ENCODE data around the gene AIF1.

Gene AIF1

GRCh38 chr6:31614684-31615578 is at the start of gene AIF1:
AIF1 (plus strand) TSS chr6:31615234; CDS start chr6:31615330, 96 bp downstream.
- Mint-ChIP-seq H3K4me3 (peak within 1 kb of the TSS; percentile 13), H3K4me1 (peaks cover 30% of the 10 kb centered on the region), H3K27ac (peak within 1 kb of the TSS; percentile 77), H3K27me3 (no peaks in the 10 kb centered on the region), H3K36me3 (no peaks in the 10 kb centered on the region), H3K9me3 (no peaks in the 10 kb centered on the region)
- peak; percentile 64 for ATAC-seq

DNA sequence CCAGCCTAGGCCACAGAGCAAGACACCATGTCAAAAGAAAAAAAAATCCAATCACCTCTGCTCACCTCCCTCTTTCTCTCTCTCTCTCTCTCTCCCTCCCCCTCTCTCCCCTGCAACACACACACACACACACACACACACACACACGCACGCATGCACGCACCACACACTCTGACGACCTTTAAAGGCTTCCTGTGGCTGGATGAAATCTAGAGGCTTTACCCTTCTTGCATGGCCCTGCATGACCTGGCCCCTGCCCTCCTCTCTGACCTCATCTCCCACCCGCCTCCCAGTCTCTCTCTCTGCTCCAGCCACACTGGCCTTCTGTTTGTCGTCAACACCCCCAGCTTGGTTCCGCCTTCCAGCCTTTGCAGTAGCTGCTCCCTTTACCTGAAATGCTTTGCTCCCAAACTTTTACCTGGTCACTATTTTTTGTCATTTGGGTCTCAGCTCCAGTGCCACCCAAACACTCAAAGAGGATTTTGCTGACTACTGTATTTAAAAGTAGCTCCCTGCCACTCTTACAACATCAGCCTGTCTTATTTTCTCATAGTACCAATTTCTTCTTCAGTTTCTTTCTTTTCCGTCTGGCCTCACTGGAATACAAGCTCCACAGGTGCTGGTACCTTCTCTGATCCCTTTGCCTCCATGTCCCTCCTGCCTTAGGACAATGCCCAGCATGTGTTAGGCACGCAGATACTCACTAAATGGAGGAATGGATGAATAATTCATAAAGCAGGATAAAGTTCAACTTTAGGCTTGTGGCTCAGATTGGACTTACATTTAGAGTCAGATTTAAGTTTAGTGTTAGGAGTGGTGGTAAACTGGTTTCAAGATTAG is 47.3 kb upstream of the AIF1 start:
- peaks cover 81% of the 10 kb centered on the region for H3K4me1 Mint-ChIP-seq
- ATAC-seq = peak; percentile 29
- H3K9me3 Mint-ChIP-seq = no peaks in the 10 kb centered on the region
- peak overlapping the region; percentile 78 for H3K27ac Mint-ChIP-seq
- H3K36me3 Mint-ChIP-seq = peaks cover 27% of the 10 kb centered on the region
- H3K4me3 Mint-ChIP-seq = peak overlapping the region; percentile 72
- no peaks in the 10 kb centered on the region for H3K27me3 Mint-ChIP-seq

DNA sequence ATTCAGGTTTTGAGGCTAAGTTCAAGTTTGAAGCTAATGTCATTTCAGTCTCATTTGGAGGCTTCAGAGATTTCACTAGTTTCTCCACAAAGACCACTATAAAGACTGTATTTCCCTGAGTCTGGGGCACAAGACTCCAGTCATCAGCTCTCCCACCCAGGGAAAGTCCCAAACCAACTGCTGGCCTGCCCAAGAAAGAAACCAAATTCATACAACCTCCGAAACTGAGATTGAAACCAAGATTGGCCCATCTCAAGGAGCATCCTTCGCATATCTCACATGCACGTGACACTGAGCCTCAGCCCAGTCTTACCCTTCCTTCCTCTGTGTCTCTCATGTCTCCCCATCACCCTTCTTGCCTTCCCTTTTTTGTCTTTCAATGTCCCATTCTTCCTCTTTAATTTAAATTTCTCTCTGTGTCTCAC is 46.5 kb upstream of the AIF1 start:
- Mint-ChIP-seq H3K4me3 (peak overlapping the region; percentile 72), H3K27ac (peak overlapping the region; percentile 78), H3K9me3 (no peaks in the 10 kb centered on the region), H3K4me1 (peaks cover 81% of the 10 kb centered on the region), H3K36me3 (peaks cover 25% of the 10 kb centered on the region), H3K27me3 (no peaks in the 10 kb centered on the region)
- ATAC-seq = peak; percentile 88

DNA sequence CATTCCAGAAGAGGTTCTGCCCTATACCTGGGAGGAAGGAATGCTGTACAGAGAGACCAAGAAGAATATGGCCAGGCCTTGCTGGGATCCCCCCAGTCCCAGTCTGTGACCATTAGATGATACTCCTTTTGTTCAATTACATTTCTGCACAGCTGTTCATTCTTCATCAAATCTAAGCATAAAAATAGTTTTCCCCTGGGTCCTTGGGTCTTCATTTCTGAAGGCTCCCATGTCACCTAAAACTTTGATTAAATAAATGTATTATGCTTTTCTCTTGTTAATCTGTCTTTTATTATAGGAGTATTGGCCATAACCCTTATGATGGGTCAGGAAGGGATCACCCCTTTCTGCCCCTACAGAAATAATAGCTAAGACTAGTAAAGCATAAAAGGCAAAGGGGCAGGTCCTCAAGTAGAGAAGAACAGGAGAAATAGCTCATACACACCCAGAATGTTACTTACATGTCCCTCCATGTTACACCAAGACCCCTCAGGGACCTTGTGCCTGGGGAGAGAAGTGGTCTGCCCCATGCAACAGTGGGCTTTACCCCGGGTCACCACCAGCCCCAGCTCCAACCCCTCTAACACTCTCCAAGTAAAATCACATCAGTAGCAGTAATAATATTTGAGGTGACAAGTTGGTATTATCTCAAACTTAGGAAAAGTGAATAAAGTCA is 45.0 kb upstream of the AIF1 start:
- Mint-ChIP-seq H3K36me3 (peaks cover 14% of the 10 kb centered on the region), H3K27ac (peak overlapping the region; percentile 78), H3K4me3 (peak overlapping the region; percentile 11), H3K9me3 (no peaks in the 10 kb centered on the region), H3K4me1 (peaks cover 84% of the 10 kb centered on the region), H3K27me3 (no peaks in the 10 kb centered on the region)
- ATAC-seq = no peak

- Mint-ChIP-seq H3K4me3 (peak within 1 kb of the TSS; percentile 90), H3K9me3 (no peaks in the 10 kb centered on the region), H3K27ac (peak within 1 kb of the TSS; percentile 92), H3K36me3 (peaks cover 24% of the 10 kb centered on the region), H3K27me3 (no peaks in the 10 kb centered on the region), H3K4me1 (peaks cover 95% of the 10 kb centered on the region)
- peak; percentile 66 for ATAC-seq
Observed at GRCh38 chr6:31572041-31572911, 42.8 kb upstream of the AIF1 start, which contains the start of gene LTA. LTA (plus strand) TSS chr6:31572289; CDS start chr6:31572743, 454 bp downstream.

DNA sequence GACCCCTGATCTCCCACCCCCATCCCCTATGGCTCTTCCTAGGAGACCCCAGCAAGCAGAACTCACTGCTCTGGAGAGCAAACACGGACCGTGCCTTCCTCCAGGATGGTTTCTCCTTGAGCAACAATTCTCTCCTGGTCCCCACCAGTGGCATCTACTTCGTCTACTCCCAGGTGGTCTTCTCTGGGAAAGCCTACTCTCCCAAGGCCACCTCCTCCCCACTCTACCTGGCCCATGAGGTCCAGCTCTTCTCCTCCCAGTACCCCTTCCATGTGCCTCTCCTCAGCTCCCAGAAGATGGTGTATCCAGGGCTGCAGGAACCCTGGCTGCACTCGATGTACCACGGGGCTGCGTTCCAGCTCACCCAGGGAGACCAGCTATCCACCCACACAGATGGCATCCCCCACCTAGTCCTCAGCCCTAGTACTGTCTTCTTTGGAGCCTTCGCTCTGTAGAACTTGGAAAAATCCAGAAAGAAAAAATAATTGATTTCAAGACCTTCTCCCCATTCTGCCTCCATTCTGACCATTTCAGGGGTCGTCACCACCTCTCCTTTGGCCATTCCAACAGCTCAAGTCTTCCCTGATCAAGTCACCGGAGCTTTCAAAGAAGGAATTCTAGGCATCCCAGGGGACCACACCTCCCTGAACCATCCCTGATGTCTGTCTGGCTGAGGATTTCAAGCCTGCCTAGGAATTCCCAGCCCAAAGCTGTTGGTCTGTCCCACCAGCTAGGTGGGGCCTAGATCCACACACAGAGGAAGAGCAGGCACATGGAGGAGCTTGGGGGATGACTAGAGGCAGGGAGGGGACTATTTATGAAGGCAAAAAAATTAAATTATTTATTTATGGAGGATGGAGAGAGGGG is 41.6 kb upstream of the AIF1 start:
- peak overlapping the region; percentile 90 for H3K4me3 Mint-ChIP-seq

DNA sequence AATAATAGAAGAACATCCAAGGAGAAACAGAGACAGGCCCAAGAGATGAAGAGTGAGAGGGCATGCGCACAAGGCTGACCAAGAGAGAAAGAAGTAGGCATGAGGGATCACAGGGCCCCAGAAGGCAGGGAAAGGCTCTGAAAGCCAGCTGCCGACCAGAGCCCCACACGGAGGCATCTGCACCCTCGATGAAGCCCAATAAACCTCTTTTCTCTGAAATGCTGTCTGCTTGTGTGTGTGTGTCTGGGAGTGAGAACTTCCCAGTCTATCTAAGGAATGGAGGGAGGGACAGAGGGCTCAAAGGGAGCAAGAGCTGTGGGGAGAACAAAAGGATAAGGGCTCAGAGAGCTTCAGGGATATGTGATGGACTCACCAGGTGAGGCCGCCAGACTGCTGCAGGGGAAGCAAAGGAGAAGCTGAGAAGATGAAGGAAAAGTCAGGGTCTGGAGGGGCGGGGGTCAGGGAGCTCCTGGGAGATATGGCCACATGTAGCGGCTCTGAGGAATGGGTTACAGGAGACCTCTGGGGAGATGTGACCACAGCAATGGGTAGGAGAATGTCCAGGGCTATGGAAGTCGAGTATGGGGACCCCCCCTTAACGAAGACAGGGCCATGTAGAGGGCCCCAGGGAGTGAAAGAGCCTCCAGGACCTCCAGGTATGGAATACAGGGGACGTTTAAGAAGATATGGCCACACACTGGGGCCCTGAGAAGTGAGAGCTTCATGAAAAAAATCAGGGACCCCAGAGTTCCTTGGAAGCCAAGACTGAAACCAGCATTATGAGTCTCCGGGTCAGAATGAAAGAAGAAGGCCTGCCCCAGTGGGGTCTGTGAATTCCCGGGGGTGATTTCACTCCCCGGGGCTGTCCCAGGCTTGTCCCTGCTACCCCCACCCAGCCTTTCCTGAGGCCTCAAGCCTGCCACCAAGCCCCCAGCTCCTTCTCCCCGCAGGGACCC is 40.6 kb upstream of the AIF1 start:
- H3K36me3 Mint-ChIP-seq = peaks cover 35% of the 10 kb centered on the region
- peak; percentile 46 for ATAC-seq
- H3K27me3 Mint-ChIP-seq = no peaks in the 10 kb centered on the region
- peaks cover 89% of the 10 kb centered on the region for H3K4me1 Mint-ChIP-seq
- no peaks in the 10 kb centered on the region for H3K9me3 Mint-ChIP-seq
- peak overlapping the region; percentile 92 for H3K27ac Mint-ChIP-seq
- peak overlapping the region; percentile 90 for H3K4me3 Mint-ChIP-seq

More for the DNA sequence above, 41.6 kb upstream of the AIF1 start:
- Mint-ChIP-seq H3K36me3 (peaks cover 28% of the 10 kb centered on the region), H3K4me1 (peaks cover 89% of the 10 kb centered on the region), H3K9me3 (no peaks in the 10 kb centered on the region), H3K27me3 (no peaks in the 10 kb centered on the region), H3K27ac (peak overlapping the region; percentile 92)
- ATAC-seq = no peak

GRCh38 chr6:31575335-31575901 is 39.6 kb upstream of the AIF1 start, which contains the start of gene TNF:
TNF (plus strand) TSS chr6:31575565; CDS start chr6:31575742, 177 bp downstream.
- peaks cover 90% of the 10 kb centered on the region for H3K4me1 Mint-ChIP-seq
- peak within 1 kb of the TSS; percentile 92 for H3K27ac Mint-ChIP-seq
- peaks cover 35% of the 10 kb centered on the region for H3K36me3 Mint-ChIP-seq
- no peaks in the 10 kb centered on the region for H3K27me3 Mint-ChIP-seq
- peak; percentile 59 for ATAC-seq
- H3K9me3 Mint-ChIP-seq = no peaks in the 10 kb centered on the region
- peak within 1 kb of the TSS; percentile 90 for H3K4me3 Mint-ChIP-seq

DNA sequence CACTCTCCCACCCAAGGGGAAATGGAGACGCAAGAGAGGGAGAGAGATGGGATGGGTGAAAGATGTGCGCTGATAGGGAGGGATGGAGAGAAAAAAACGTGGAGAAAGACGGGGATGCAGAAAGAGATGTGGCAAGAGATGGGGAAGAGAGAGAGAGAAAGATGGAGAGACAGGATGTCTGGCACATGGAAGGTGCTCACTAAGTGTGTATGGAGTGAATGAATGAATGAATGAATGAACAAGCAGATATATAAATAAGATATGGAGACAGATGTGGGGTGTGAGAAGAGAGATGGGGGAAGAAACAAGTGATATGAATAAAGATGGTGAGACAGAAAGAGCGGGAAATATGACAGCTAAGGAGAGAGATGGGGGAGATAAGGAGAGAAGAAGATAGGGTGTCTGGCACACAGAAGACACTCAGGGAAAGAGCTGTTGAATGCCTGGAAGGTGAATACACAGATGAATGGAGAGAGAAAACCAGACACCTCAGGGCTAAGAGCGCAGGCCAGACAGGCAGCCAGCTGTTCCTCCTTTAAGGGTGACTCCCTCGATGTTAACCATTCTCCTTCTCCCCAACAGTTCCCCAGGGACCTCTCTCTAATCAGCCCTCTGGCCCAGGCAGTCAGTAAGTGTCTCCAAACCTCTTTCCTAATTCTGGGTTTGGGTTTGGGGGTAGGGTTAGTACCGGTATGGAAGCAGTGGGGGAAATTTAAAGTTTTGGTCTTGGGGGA is 38.9 kb upstream of the AIF1 start:
- Mint-ChIP-seq H3K9me3 (no peaks in the 10 kb centered on the region), H3K4me3 (peak overlapping the region; percentile 90), H3K4me1 (peaks cover 85% of the 10 kb centered on the region), H3K36me3 (peaks cover 40% of the 10 kb centered on the region), H3K27me3 (no peaks in the 10 kb centered on the region), H3K27ac (peak overlapping the region; percentile 92)
- ATAC-seq = no peak

DNA sequence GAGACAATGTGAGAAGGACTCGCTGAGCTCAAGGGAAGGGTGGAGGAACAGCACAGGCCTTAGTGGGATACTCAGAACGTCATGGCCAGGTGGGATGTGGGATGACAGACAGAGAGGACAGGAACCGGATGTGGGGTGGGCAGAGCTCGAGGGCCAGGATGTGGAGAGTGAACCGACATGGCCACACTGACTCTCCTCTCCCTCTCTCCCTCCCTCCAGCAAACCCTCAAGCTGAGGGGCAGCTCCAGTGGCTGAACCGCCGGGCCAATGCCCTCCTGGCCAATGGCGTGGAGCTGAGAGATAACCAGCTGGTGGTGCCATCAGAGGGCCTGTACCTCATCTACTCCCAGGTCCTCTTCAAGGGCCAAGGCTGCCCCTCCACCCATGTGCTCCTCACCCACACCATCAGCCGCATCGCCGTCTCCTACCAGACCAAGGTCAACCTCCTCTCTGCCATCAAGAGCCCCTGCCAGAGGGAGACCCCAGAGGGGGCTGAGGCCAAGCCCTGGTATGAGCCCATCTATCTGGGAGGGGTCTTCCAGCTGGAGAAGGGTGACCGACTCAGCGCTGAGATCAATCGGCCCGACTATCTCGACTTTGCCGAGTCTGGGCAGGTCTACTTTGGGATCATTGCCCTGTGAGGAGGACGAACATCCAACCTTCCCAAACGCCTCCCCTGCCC is 38.0 kb upstream of the AIF1 start:
- peak overlapping the region; percentile 90 for H3K4me3 Mint-ChIP-seq
- no peaks in the 10 kb centered on the region for H3K27me3 Mint-ChIP-seq
- ATAC-seq = no peak
- H3K27ac Mint-ChIP-seq = peak overlapping the region; percentile 92
- peaks cover 46% of the 10 kb centered on the region for H3K36me3 Mint-ChIP-seq
- peaks cover 83% of the 10 kb centered on the region for H3K4me1 Mint-ChIP-seq
- H3K9me3 Mint-ChIP-seq = no peaks in the 10 kb centered on the region

DNA sequence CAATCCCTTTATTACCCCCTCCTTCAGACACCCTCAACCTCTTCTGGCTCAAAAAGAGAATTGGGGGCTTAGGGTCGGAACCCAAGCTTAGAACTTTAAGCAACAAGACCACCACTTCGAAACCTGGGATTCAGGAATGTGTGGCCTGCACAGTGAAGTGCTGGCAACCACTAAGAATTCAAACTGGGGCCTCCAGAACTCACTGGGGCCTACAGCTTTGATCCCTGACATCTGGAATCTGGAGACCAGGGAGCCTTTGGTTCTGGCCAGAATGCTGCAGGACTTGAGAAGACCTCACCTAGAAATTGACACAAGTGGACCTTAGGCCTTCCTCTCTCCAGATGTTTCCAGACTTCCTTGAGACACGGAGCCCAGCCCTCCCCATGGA is 37.5 kb upstream of the AIF1 start:
- Mint-ChIP-seq H3K27ac (peak overlapping the region; percentile 92), H3K27me3 (no peaks in the 10 kb centered on the region), H3K36me3 (peaks cover 46% of the 10 kb centered on the region), H3K4me1 (peaks cover 83% of the 10 kb centered on the region), H3K4me3 (peak overlapping the region; percentile 90), H3K9me3 (no peaks in the 10 kb centered on the region)
- no peak for ATAC-seq
